ENCODE measurements around the gene TRAPPC3. TPM values are rescaled to one million over a fixed set of nuclear protein-coding genes. Genes with fewer than 3 reads are reported as not detected.
A peak's percentile ranks its signal among the peaks of the same experiment; 100 is the strongest.

The TRAPPC3 gene
- total and polyA plus RNA-seq, 9 of the 15 experiments (the other 6 are each of a cell fraction or from before 2014, with no cell fraction given): 20.6 to 141 (median 112) TPM

DNA sequence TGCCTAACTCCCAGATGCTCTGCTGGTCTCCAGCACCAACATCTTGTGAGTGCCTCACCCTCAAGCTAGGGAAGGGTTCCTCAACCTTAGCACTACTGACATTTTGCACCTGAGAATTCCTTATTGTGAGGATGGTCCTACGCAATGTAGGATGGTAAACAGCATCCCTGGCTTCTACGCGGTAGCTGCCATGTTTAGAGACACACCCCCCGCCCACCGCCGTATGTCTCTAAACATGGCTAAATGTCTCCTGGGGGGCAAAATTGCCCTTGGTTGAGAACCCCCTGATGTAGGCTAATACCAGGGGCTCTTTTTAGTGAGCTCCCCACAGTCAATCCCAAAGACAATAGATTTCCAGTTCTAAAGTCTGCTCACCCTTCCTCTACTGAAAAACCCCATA lies 4.2 kb upstream of the TRAPPC3 start:
- Histone ChIP-seq H2AFZ (ENCODE audit: low read depth, low read length) (no peak overlapping the region), H3K4me2 (ENCODE audit: insufficient read depth, low read length) (no peak overlapping the region), H3K9me3 (replicated peaks; ENCODE audit: control insufficient read depth, insufficient read depth, low read depth, low read length) (no peaks in the 10 kb centered on the region), H3K9ac (ENCODE audit: insufficient read depth in 1 of 2, low read depth in 2 of 2, low read length in 2 of 2) (peak overlapping the region in 1 of 2 experiments; percentile 72; a peak in 2 of 4 replicates), H3K79me2 (ENCODE audit: control insufficient read depth, insufficient read depth, low read length) (peaks cover 40% of the 10 kb centered on the region), H3K36me3 (ENCODE audit: control insufficient read depth, insufficient read depth, low read length) (peaks cover 3% of the 10 kb centered on the region; the same call in 1 of the 3 replicates), H3K4me1 (replicated peaks in 1 of 2; ENCODE audit: control insufficient read depth in 2 of 2, insufficient read depth in 2 of 2, low read length in 2 of 2) (peaks cover 52 to 64% of the 10 kb centered on the region in 2 experiments), H3K4me3 (no peak overlapping the region), H3K27ac (ENCODE audit: extremely low read depth, low read depth, low read length) (no peak overlapping the region), H3K27me3 (ENCODE audit: control insufficient read depth in 2 of 2, insufficient read depth in 2 of 2, low read length in 2 of 2) (no peaks in the 10 kb centered on the region), H4K20me1 (replicated peaks; ENCODE audit: control insufficient read depth, insufficient read depth, low read length) (0 out of 2 replicates have a peak, but pooled peaks cover 3% of the 10 kb centered on the region), H3K9me1 (ENCODE audit: control insufficient read depth, insufficient read depth, low read length) (peaks cover 4% of the 10 kb centered on the region)
- DNase-seq (ENCODE audit: extremely low read depth in 1 of 4, low spot score in 3 of 4) (no peak), ATAC-seq (no peak), FAIRE-seq (no peak)
- intact Hi-C loops (cut with micrococcal nuclease) (no loop called here), in situ Hi-C loops (cut with MboI) (loop anchor here (5.0 kb wide), 1 partner anchor 134 kb away; no protein-coding TSS in a partner anchor)
- BruUV-seq (replicated peaks): no TSS peak
- ChIA-PET CTCF (ENCODE audit: low intra/inter-chr PET ratio) (no interaction called here), POLR2A (interaction anchor here (0.6 to 2.4 kb wide), 10 partner anchors 8 to 314 kb away, joined by 3 to 14 read pairs (median 3); no protein-coding TSS in a partner anchor)
- 91% methylated on average over 6 of the region's 6 CpGs for WGBS (ENCODE audit: insufficient coverage, low coverage, missing lambda C conversion rate)
- TF ChIP-seq FOXA3 (CRISPR knock-in tag; conservative IDR thresholded peaks at IDR 0.05 in 1 of 2, IDR thresholded peaks at IDR 0.05 in 1 of 2): no peak
- TF ChIP-seq, protein P1, sequence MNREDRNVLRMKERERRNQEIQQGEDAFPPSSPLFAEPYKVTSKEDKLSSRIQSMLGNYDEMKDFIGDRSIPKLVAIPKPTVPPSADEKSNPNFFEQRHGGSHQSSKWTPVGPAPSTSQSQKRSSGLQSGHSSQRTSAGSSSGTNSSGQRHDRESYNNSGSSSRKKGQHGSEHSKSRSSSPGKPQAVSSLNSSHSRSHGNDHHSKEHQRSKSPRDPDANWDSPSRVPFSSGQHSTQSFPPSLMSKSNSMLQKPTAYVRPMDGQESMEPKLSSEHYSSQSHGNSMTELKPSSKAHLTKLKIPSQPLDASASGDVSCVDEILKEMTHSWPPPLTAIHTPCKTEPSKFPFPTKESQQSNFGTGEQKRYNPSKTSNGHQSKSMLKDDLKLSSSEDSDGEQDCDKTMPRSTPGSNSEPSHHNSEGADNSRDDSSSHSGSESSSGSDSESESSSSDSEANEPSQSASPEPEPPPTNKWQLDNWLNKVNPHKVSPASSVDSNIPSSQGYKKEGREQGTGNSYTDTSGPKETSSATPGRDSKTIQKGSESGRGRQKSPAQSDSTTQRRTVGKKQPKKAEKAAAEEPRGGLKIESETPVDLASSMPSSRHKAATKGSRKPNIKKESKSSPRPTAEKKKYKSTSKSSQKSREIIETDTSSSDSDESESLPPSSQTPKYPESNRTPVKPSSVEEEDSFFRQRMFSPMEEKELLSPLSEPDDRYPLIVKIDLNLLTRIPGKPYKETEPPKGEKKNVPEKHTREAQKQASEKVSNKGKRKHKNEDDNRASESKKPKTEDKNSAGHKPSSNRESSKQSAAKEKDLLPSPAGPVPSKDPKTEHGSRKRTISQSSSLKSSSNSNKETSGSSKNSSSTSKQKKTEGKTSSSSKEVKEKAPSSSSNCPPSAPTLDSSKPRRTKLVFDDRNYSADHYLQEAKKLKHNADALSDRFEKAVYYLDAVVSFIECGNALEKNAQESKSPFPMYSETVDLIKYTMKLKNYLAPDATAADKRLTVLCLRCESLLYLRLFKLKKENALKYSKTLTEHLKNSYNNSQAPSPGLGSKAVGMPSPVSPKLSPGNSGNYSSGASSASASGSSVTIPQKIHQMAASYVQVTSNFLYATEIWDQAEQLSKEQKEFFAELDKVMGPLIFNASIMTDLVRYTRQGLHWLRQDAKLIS (CRISPR knock-in tag; IDR thresholded peaks at IDR 0.05): no peak
- TF ChIP-seq ZNF830 (CRISPR knock-in tag; IDR thresholded peaks at IDR 0.05): no peak
- no peak for TF ChIP-seq POLR3G (IDR thresholded peaks at IDR 0.05; ENCODE audit: extremely low read depth, insufficient read length, insufficient replicate concordance)
- no peak for TF ChIP-seq TAF15 (IDR thresholded peaks at IDR 0.05; ENCODE audit: low read depth, low read length)
- no peak for TF ChIP-seq DNMT1 (IDR thresholded peaks at IDR 0.05)
- TF ChIP-seq HMGN3 (IDR thresholded peaks at IDR 0.05; ENCODE audit: borderline replicate concordance, extremely low read depth, insufficient read length, low read depth, low read length): no peak
- no peak for TF ChIP-seq YBX1 (IDR thresholded peaks at IDR 0.05)
- TF ChIP-seq, protein P2, sequence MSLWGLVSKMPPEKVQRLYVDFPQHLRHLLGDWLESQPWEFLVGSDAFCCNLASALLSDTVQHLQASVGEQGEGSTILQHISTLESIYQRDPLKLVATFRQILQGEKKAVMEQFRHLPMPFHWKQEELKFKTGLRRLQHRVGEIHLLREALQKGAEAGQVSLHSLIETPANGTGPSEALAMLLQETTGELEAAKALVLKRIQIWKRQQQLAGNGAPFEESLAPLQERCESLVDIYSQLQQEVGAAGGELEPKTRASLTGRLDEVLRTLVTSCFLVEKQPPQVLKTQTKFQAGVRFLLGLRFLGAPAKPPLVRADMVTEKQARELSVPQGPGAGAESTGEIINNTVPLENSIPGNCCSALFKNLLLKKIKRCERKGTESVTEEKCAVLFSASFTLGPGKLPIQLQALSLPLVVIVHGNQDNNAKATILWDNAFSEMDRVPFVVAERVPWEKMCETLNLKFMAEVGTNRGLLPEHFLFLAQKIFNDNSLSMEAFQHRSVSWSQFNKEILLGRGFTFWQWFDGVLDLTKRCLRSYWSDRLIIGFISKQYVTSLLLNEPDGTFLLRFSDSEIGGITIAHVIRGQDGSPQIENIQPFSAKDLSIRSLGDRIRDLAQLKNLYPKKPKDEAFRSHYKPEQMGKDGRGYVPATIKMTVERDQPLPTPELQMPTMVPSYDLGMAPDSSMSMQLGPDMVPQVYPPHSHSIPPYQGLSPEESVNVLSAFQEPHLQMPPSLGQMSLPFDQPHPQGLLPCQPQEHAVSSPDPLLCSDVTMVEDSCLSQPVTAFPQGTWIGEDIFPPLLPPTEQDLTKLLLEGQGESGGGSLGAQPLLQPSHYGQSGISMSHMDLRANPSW (CRISPR knock-in tag; IDR thresholded peaks at IDR 0.05): no peak
- TF ChIP-seq, protein P3, sequence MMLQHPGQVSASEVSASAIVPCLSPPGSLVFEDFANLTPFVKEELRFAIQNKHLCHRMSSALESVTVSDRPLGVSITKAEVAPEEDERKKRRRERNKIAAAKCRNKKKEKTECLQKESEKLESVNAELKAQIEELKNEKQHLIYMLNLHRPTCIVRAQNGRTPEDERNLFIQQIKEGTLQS (IDR thresholded peaks at IDR 0.05): no peak
- TF ChIP-seq, protein P3 (CRISPR knock-in tag; conservative IDR thresholded peaks at IDR 0.05): no peak
- no peak for TF ChIP-seq ZNF197 (CRISPR knock-in tag; IDR thresholded peaks at IDR 0.05; ENCODE audit: low read depth)
- TF ChIP-seq NFXL1 (CRISPR knock-in tag; IDR thresholded peaks at IDR 0.05): no peak
- TF ChIP-seq ZC3H4 (CRISPR knock-in tag; IDR thresholded peaks at IDR 0.05; ENCODE audit: borderline replicate concordance): no peak
- no peak for TF ChIP-seq BCOR (IDR thresholded peaks at IDR 0.05)
- no peak for TF ChIP-seq PCBP1 (IDR thresholded peaks at IDR 0.05; ENCODE audit: low read depth, low read length, poor library complexity, severe bottlenecking)

Measured in K562 (cell line).